HG03457 (cell line): Measurements from ENCODE around the gene LRFN2.

Experiments used
- ATAC-seq: cut with Tn5 transposase; IDR thresholded peaks from one replicate; pipeline ENCODE4 v1.9.1; 2021; ENCODE audit warnings: moderate number of reproducible peaks; ENCODE audit not compliant: unreplicated experiment

Gene LRFN2

GRCh38 chr6:40545954-40546353, 41.2 kb downstream of the LRFN2 start:
- ATAC-seq, result no peak

- ATAC-seq, result no peak
Observed at GRCh38 chr6:40543776-40544175, 43.4 kb downstream of the LRFN2 start.

- no peak for ATAC-seq
Observed at GRCh38 chr6:40543146-40543545, 44.0 kb downstream of the LRFN2 start.

- ATAC-seq, result no peak
Observed at GRCh38 chr6:40542175-40542764, 44.9 kb downstream of the LRFN2 start.

GRCh38 chr6:40541556-40542174, 45.5 kb downstream of the LRFN2 start:
- ATAC-seq, result no peak

GRCh38 chr6:40540790-40541189, 46.4 kb downstream of the LRFN2 start:
- no peak for ATAC-seq

GRCh38 chr6:40539853-40540252, 47.3 kb downstream of the LRFN2 start:
- no peak for ATAC-seq

- no peak for ATAC-seq
Observed at GRCh38 chr6:40538556-40538955, 48.6 kb downstream of the LRFN2 start.

GRCh38 chr6:40537446-40537845, 49.7 kb downstream of the LRFN2 start:
- no peak for ATAC-seq

- no peak for ATAC-seq
Observed at GRCh38 chr6:40536442-40536841, 50.7 kb downstream of the LRFN2 start.

GRCh38 chr6:40535819-40536380, 51.3 kb downstream of the LRFN2 start:
- ATAC-seq, result no peak

- no peak for ATAC-seq
Observed at GRCh38 chr6:40535110-40535818, 51.9 kb downstream of the LRFN2 start.

GRCh38 chr6:40532349-40533000, 54.7 kb downstream of the LRFN2 start:
- ATAC-seq, result no peak

- no peak for ATAC-seq
Observed at GRCh38 chr6:40529919-40530318, 57.2 kb downstream of the LRFN2 start.

- ATAC-seq, result no peak
Observed at GRCh38 chr6:40529040-40529439, 58.1 kb downstream of the LRFN2 start.

- ATAC-seq, result no peak
Observed at GRCh38 chr6:40528051-40528450, 59.1 kb downstream of the LRFN2 start.

- no peak for ATAC-seq
Observed at GRCh38 chr6:40526036-40526435, 61.1 kb downstream of the LRFN2 start.

GRCh38 chr6:40524797-40525585, 62.2 kb downstream of the LRFN2 start:
- no peak for ATAC-seq

GRCh38 chr6:40523505-40524172, 63.5 kb downstream of the LRFN2 start:
- ATAC-seq, result no peak

GRCh38 chr6:40521496-40521895, 65.7 kb downstream of the LRFN2 start:
- ATAC-seq, result no peak
